Right renal pelvis (tissue), 4 donors: ENCODE data around the gene P2RY6. TPM values are rescaled to one million over a fixed set of nuclear protein-coding genes. Genes with fewer than 3 reads are reported as not detected.

Source experiments
- DNase-seq, 4 donors: peaks; one replicate each; pipeline ENCODE4 v3.0.0-alpha.2; 2013; ENCODE audit warnings: low read depth in 4 of 4, low spot score in 3 of 4, missing footprints in 1 of 4
- polyA plus RNA-seq, 4 donors: library from polyadenylated mRNA; unstranded; fragments of 120-200 nt; gene quantifications; one replicate each; pipeline ENCODE4 v1.2.1, GENCODE V29; 2013; ENCODE audit not compliant: insufficient read length in 4 of 4

The P2RY6 gene
- polyA plus RNA-seq, 4 donors, result 1.1 to 1.3 (median 1.1) TPM

DNA sequence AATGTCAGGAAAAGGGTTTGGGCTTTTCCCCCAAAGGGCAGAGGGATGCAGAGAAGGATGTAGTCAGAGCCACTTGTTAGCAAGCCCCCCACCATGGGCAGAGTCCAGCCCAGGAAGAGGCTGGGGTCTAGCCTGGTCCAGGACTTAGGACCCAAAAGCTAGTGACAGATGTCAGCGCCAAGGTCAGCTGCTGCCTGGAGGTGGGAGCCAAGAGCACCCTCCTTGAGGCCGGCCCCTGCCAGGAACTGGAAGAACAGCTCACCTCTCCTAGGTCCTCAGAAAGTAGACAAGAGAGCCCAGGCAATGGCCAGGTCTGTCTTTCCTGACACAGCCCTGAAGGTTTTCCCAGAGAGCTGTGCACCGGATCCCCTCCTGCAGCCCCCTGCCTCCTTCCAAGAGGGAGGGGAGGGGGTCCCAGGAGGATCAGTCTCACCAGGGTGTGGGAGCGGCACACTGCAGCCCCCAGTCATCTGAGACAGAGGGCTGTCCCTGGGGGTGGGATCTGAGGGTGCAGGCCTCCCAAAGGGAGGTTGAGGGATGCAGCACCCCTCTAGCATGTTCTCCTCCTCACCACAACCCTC is 21.3 kb downstream of the P2RY6 start:
- no peak for DNase-seq

DNA sequence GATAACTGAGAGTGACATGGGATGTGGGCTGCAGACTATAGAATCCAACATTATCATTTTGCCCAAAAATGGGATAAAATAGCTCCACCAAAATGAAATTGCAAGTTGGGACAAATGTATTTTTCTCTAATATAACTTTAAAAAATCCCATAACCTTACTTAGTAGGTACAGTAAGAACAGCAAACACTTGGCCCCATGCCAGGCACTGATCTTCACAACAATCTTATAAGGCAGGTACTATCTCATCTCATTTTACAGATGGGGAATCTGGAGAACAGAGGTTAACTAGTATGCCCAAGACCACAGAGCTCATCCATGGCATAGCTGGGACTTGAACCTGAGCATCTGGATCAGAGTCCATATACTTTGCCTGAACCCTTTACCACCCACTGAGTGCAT is 22.5 kb downstream of the P2RY6 start:
- DNase-seq, result no peak

GRCh38 chr11:73295241-73295995 is 23.3 kb downstream of the P2RY6 start:
- peak in 1 of 4 donors; percentile 47 for DNase-seq

- DNase-seq, result no peak
Observed at GRCh38 chr11:73295996-73296318, 23.8 kb downstream of the P2RY6 start.

GRCh38 chr11:73296501-73297230 is 24.5 kb downstream of the P2RY6 start:
- DNase-seq, result no peak

DNA sequence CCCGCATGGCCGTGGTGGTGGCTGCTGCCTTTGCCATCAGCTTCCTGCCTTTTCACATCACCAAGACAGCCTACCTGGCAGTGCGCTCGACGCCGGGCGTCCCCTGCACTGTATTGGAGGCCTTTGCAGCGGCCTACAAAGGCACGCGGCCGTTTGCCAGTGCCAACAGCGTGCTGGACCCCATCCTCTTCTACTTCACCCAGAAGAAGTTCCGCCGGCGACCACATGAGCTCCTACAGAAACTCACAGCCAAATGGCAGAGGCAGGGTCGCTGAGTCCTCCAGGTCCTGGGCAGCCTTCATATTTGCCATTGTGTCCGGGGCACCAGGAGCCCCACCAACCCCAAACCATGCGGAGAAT is 25.1 kb downstream of the P2RY6 start:
- DNase-seq, result no peak

DNA sequence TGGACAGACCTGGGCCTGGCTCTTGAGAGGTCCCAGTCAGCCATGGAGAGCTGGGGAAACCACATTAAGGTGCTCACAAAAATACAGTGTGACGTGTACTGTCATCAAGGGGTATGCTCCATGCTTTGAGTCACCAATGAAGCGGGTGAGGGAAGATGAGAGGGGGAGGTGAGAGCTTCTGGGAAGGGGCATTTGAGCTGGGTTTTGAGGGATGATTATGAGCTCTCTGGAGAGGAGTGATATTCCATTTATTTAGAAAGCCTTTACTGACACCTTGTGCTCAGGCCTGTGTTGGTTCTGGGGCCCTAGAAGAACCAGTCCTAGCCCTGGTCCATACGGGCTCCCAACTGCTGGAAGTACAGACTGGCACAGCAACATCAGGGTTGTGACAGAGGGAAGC is 25.6 kb downstream of the P2RY6 start:
- DNase-seq, result no peak

DNA sequence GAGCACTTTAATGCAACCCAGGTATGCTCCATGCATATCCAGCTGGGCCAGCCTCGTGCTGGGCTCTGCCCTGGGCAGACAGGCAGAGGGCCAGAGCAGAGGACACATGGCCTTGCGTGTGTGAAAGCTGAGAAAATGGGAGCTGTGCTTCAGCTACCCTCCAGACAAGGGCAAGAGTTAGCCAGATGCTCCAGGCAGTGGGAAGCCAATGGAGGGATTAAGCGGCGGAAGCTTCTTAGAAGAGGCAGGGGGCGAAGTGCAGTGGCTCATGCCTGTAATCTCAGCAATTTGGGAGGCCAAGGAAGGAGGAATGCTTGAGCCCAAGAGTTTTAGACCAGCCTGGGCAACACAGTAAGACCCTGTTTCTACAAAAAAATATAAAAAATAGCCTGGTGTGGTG is 26.1 kb downstream of the P2RY6 start:
- DNase-seq, result no peak

- no peak for DNase-seq
Observed at GRCh38 chr11:73299751-73300150, 27.6 kb downstream of the P2RY6 start.

- no peak for DNase-seq
Observed at GRCh38 chr11:73306069-73306841, 34.1 kb downstream of the P2RY6 start.

DNA sequence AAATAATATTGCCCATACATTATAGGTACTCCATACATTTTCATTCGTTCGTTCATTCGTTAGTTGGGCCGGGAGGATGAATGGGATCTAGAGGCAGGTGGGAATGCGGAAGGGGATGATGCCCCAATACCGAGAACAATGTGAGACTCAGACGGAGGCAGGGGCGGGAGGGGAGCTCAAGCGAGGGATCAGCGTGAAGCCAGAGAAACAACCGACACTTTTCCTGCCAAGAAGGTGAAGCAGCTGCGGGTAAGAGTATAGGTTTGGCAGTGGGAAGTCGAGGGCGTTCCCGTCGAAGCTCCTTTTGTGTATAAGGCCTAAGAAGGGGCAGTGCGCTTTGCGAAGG is 34.8 kb downstream of the P2RY6 start:
- DNase-seq, result no peak

GRCh38 chr11:73307323-73308002 is 35.3 kb downstream of the P2RY6 start:
- peak; percentile 96 to 97 (median 96) for DNase-seq

GRCh38 chr11:73308003-73308960 is 36.1 kb downstream of the P2RY6 start, which contains the start of gene ARHGEF17:
Gene ARHGEF17 (plus strand): TSS chr11:73308276. CDS start chr11:73308639, 363 bp downstream.
- DNase-seq, result peak in 2 of 4 donors; percentile 83 to 84

- peak in 1 of 4 donors; percentile 65 for DNase-seq
Observed at GRCh38 chr11:73308961-73309919, 37.1 kb downstream of the P2RY6 start.

DNA sequence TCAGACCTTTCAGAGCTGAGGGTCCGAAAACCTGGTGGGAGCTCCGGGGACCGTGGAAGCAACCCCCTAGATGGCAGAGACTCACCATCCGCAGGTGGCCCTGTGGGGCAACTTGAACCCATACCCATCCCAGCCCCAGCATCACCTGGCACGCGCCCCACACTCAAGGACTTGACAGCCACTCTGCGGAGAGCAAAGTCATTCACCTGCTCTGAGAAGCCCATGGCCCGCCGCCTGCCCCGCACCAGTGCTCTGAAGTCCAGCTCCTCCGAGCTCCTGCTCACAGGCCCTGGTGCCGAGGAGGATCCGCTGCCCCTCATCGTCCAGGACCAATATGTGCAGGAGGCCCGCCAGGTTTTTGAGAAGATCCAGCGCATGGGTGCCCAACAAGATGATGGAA is 37.9 kb downstream of the P2RY6 start:
- DNase-seq, result no peak

- DNase-seq, result no peak
Observed at GRCh38 chr11:73310661-73311393, 38.7 kb downstream of the P2RY6 start.

GRCh38 chr11:73311394-73311869 is 39.3 kb downstream of the P2RY6 start:
- no peak for DNase-seq
